IMR-90 (cell line): Measurements from ENCODE around the gene CDKN2D. TPM values are rescaled to one million over a fixed set of nuclear protein-coding genes. Genes with fewer than 3 reads are reported as not detected.

Experiments used
- ATAC-seq: fragments of 200-7000 bp; cut with Tn5 transposase; 2 replicates; pipeline ENCODE4 v1.9.1; 2020; ENCODE audit warnings: low read depth, mild to moderate bottlenecking, moderate library complexity
- BruUV-seq: library from RNA; stranded (reverse); fragments of 400-500 nt; replicated peaks from 2 replicates; lab custom pipeline; 2021; lab: Mats Ljungman, UMichigan
- CTCF ChIA-PET: fragments of 300-600 bp; formaldehyde crosslinking; extraction: SDS; loops from one replicate; lab custom pipeline; 2021; ENCODE audit warnings: antibody characterized with exemption; lab: Yijun Ruan, JAX
- POLR2A ChIA-PET: fragments of 300-600 bp; sonication (Branson Sonifier 250); formaldehyde crosslinking; loops from one replicate; lab custom pipeline; 2022; ENCODE audit warnings: antibody characterized with exemption; ENCODE audit not compliant: unreplicated experiment; lab: Charles Lee
- DNase-seq: peaks from one replicate; pipeline ENCODE4 v3.0.0; 2013
- H2AFZ ChIP-seq: replicated peaks from 2 replicates; pipeline ENCODE3; 2013; ENCODE audit warnings: low read length, mild to moderate bottlenecking; ENCODE audit not compliant: poor library complexity
- H2AK5ac ChIP-seq: 2 replicates; pipeline ENCODE4 v1.6.1; 2013; ENCODE audit warnings: low read depth, low read length, inconsistent platforms
- H2AK9ac ChIP-seq: replicated peaks from 2 replicates; pipeline ENCODE3; 2013; ENCODE audit warnings: mild to moderate bottlenecking, low read depth, low read length, moderate library complexity; ENCODE audit not compliant: poor library complexity
- H2BK120ac ChIP-seq: 2 replicates; pipeline ENCODE4 v1.6.1; 2013; ENCODE audit warnings: low read depth, low read length, inconsistent platforms
- H2BK15ac ChIP-seq: 3 replicates; pipeline ENCODE4 v1.6.1; 2013; ENCODE audit warnings: low read depth, low read length, inconsistent platforms
- H2BK20ac ChIP-seq: 2 replicates; pipeline ENCODE4 v1.6.1; 2013; ENCODE audit warnings: low read depth, mild to moderate bottlenecking, inconsistent platforms, low read length, moderate library complexity
- H2BK5ac ChIP-seq: 2 replicates; pipeline ENCODE4 v1.6.1; 2013; ENCODE audit warnings: mild to moderate bottlenecking, low read depth, low read length, inconsistent platforms; ENCODE audit not compliant: poor library complexity, severe bottlenecking
- H3K14ac ChIP-seq: replicated peaks from 2 replicates; pipeline ENCODE4 v1.6.1; 2013; ENCODE audit warnings: low read depth, low read length, inconsistent platforms
- H3K18ac ChIP-seq: 2 replicates; pipeline ENCODE4 v1.6.1; 2013; ENCODE audit warnings: low read depth, low read length, control low read depth
- H3K23ac ChIP-seq: 2 replicates; pipeline ENCODE4 v1.6.1; 2013; ENCODE audit warnings: low read depth, low read length, inconsistent platforms
- H3K27ac ChIP-seq: 2 replicates; pipeline ENCODE4 v1.5.1; 2013; ENCODE audit warnings: mild to moderate bottlenecking, control low read depth, low read length; ENCODE audit not compliant: insufficient read depth
- H3K27me3 ChIP-seq: 2 replicates; pipeline ENCODE4 v1.6.1; 2013; ENCODE audit warnings: low read length; ENCODE audit not compliant: control insufficient read depth, insufficient read depth
- H3K36me3 ChIP-seq: 2 replicates; pipeline ENCODE4 v1.6.1; 2013; ENCODE audit warnings: low read length, mixed read lengths; ENCODE audit not compliant: control insufficient read depth, insufficient read depth
- H3K4ac ChIP-seq: 2 replicates; pipeline ENCODE4 v1.6.1; 2013; ENCODE audit warnings: low read depth, low read length, inconsistent platforms
- H3K4me1 ChIP-seq: 2 replicates; pipeline ENCODE4 v1.6.1; 2013; ENCODE audit warnings: low read length, mixed read lengths; ENCODE audit not compliant: control insufficient read depth, insufficient read depth
- H3K4me2 ChIP-seq: 2 replicates; pipeline ENCODE4 v1.6.1; 2013; ENCODE audit warnings: low read depth, mild to moderate bottlenecking, control low read depth, low read length, moderate library complexity
- H3K4me3 ChIP-seq: 2 replicates; pipeline ENCODE4 v1.5.1; 2013; ENCODE audit warnings: low read depth, mild to moderate bottlenecking, control low read depth, low read length, moderate library complexity; ENCODE audit not compliant: insufficient read depth
- H3K56ac ChIP-seq: 2 replicates; pipeline ENCODE4 v1.6.1; 2013; ENCODE audit warnings: low read length, inconsistent platforms; ENCODE audit not compliant: insufficient read depth; ENCODE audit errors: extremely low read depth
- H3K79me1 ChIP-seq, 2 experiments: 2 replicates each; pipeline ENCODE4 v1.6.1; 2013; ENCODE audit warnings: low read length in 2 of 2, inconsistent platforms in 1 of 2, low read depth in 1 of 2
- H3K9ac ChIP-seq: 2 replicates; pipeline ENCODE4 v1.6.1; 2013; ENCODE audit warnings: low read depth, low read length, control low read depth
- H3K9me1 ChIP-seq: 2 replicates; pipeline ENCODE4 v1.6.1; 2013; ENCODE audit warnings: low read length, inconsistent platforms; ENCODE audit not compliant: insufficient read depth
- H3K9me3 ChIP-seq: 2 replicates; pipeline ENCODE4 v1.6.1; 2013; ENCODE audit warnings: low read length; ENCODE audit not compliant: control insufficient read depth, insufficient read depth
- H4K20me1 ChIP-seq: 2 replicates; pipeline ENCODE4 v1.6.1; 2013; ENCODE audit warnings: low read length, inconsistent platforms; ENCODE audit not compliant: insufficient read depth
- H4K5ac ChIP-seq: 2 replicates; pipeline ENCODE4 v1.6.1; 2013; ENCODE audit warnings: mild to moderate bottlenecking, low read depth, low read length, control low read depth
- H4K8ac ChIP-seq, 2 experiments: 2 replicates each; pipeline ENCODE4 v1.6.1; 2013; ENCODE audit warnings: low read depth in 2 of 2, low read length in 2 of 2, control low read depth in 1 of 2, inconsistent platforms in 1 of 2
- H4K91ac ChIP-seq: 2 replicates; pipeline ENCODE4 v1.6.1; 2013; ENCODE audit warnings: low read depth, low read length, inconsistent platforms; ENCODE audit not compliant: insufficient read depth
- FOS ChIP-seq: fragments of 150-350 bp; IDR thresholded peaks from 2 replicates; pipeline ENCODE4 v1.6.1; 2016; ENCODE audit warnings: low read depth, low read length
- MAZ ChIP-seq: IDR thresholded peaks from 2 replicates; pipeline ENCODE4 v1.6.1; 2012; ENCODE audit warnings: low read depth, mild to moderate bottlenecking, low read length, improper control_type of control experiment, moderate library complexity, borderline replicate concordance
- POLR2A ChIP-seq: IDR thresholded peaks from 2 replicates; pipeline ENCODE4 v1.6.1; 2012; ENCODE audit warnings: mild to moderate bottlenecking, low read depth, low read length
- WGBS, 2 experiments: methylation state at CpG; one replicate each; pipeline versions ENCODE4 v1.1.5 to v1.1.7; 2013; ENCODE audit warnings: missing lambda C conversion rate in 2 of 2; ENCODE audit not compliant: insufficient read length in 1 of 2; ENCODE audit errors: extremely low coverage in 2 of 2; 5-methylcytosine and 5-hydroxymethylcytosine counted together
- dilution Hi-C: fragments of 300-500 bp; cut with HindIII; formaldehyde crosslinking; loops from one replicate; pipeline ENCODE4 v1.14.3; 2018; ENCODE audit warnings: low sequenced_read_pairs; ENCODE audit not compliant: unreplicated experiment
- in situ Hi-C: fragments of 300-500 bp; cut with MboI; formaldehyde crosslinking; loops from 3 replicates; pipeline ENCODE4 v1.14.3; 2019; ENCODE audit warnings: low sequenced_read_pairs, inconsistent platforms, mixed read lengths
- intact Hi-C: fragments of 100-400 bp; cut with micrococcal nuclease; formaldehyde crosslinking; loops from 2 replicates; pipeline ENCODE4 v1.10.0; 2022
- polyA plus RNA-seq, 3 experiments: library from polyadenylated mRNA; depleted of rRNA; stranded (reverse); fragments of >200 nt; gene quantifications; 2 replicates each; pipeline ENCODE4 v1.2.3, GENCODE V29; 2012; ENCODE audit warnings: low replicate concordance in 1 of 3
- total RNA-seq: library from RNA; depleted of rRNA; stranded (reverse); fragments of >200 nt; gene quantifications from 2 replicates; pipeline ENCODE4 v1.2.3, GENCODE V29; 2012
- TF ChIP-seq, protein P1 (sequence below): conservative IDR thresholded peaks from 2 replicates; pipeline ENCODE4 v1.5.1; 2012; ENCODE audit warnings: mild to moderate bottlenecking, low read depth, low read length, improper control_type of control experiment
- TF ChIP-seq, protein P2 (sequence below): fragments of 150-350 bp; IDR thresholded peaks from 2 replicates; pipeline ENCODE4 v1.6.1; 2016; ENCODE audit warnings: low read depth, mild to moderate bottlenecking, low read length, moderate library complexity, borderline replicate concordance

Gene CDKN2D
- total and polyA plus RNA-seq, 2 of the 4 experiments (the other 2 are of a cell fraction), result 3.6 to 8.5 TPM

DNA sequence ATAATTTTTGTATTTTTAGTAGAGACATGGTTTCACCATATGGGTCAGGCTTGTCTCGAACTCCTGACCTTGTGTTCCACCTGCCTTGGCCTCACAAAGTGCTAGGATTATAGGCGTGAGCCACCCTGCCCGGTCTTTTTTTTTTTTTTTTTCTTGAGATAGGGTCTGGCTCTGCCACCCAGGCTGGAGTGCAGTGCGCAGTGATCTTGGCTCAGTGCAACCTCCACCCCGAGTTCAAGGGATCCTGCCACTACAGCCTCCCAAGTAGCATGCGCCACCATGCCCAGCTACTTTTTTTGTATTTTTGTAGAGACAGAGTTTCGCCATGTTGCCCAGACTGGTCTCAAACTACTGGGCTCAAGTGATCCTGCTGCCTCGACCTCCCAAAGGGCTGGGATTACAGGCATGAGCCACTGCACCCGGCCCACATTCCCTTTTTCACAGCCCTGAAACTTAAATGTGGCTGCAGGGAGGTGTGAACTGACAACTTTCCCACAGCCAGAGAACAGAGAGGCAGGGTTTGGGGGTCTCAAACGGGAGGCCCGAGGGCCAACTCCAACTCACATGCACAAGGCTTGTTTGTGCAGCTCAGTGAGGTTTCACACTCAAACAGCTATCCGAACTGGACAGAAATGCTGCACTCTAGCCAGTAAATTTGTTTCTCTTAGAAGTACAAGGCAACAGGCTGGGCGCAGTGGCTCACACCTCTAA, 47.2 kb downstream of the CDKN2D start:
- Histone ChIP-seq H2BK120ac (no peak overlapping the region), H4K8ac (no peak overlapping the region), H2AK9ac (no peak overlapping the region), H3K36me3 (no peaks in the 10 kb centered on the region), H4K5ac (no peak overlapping the region), H3K4me3 (no peak overlapping the region), H2BK5ac (no peak overlapping the region), H2AFZ (peak overlapping the region; percentile 5), H3K14ac (no peak overlapping the region), H2BK20ac (no peak overlapping the region), H3K79me1 (no peaks in the 10 kb centered on the region), H3K9ac (no peak overlapping the region), H3K56ac (no peak overlapping the region), H3K27ac (no peak overlapping the region), H3K4ac (no peak overlapping the region), H3K18ac (no peak overlapping the region), H3K4me1 (peaks cover 4% of the 10 kb centered on the region; the same call in 1 of the 2 replicates), H2AK5ac (no peak overlapping the region), H3K23ac (no peak overlapping the region), H2BK15ac (no peak overlapping the region), H4K20me1 (no peaks in the 10 kb centered on the region), H3K4me2 (no peak overlapping the region), H3K27me3 (peaks cover 35% of the 10 kb centered on the region), H3K9me1 (no peaks in the 10 kb centered on the region), H4K91ac (no peak overlapping the region), H3K9me3 (no peaks in the 10 kb centered on the region)
- no TSS peak for BruUV-seq
- in situ Hi-C loops, result no loop called here
- dilution Hi-C loops, result no loop called here
- CTCF ChIA-PET, result no interaction called here
- DNase-seq, result no peak
- POLR2A ChIA-PET, result no interaction called here
- 66% methylated on average over 8 of the region's 13 CpGs; no CpG with 5 or more reads in 1 of the 2 experiments for WGBS, 2 experiments
- intact Hi-C loops, result no loop called here
- TF ChIP-seq FOS (no peak), MAZ (no peak), POLR2A (no peak)
- TF ChIP-seq, protein P1, sequence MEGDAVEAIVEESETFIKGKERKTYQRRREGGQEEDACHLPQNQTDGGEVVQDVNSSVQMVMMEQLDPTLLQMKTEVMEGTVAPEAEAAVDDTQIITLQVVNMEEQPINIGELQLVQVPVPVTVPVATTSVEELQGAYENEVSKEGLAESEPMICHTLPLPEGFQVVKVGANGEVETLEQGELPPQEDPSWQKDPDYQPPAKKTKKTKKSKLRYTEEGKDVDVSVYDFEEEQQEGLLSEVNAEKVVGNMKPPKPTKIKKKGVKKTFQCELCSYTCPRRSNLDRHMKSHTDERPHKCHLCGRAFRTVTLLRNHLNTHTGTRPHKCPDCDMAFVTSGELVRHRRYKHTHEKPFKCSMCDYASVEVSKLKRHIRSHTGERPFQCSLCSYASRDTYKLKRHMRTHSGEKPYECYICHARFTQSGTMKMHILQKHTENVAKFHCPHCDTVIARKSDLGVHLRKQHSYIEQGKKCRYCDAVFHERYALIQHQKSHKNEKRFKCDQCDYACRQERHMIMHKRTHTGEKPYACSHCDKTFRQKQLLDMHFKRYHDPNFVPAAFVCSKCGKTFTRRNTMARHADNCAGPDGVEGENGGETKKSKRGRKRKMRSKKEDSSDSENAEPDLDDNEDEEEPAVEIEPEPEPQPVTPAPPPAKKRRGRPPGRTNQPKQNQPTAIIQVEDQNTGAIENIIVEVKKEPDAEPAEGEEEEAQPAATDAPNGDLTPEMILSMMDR, result no peak
- TF ChIP-seq, protein P2, sequence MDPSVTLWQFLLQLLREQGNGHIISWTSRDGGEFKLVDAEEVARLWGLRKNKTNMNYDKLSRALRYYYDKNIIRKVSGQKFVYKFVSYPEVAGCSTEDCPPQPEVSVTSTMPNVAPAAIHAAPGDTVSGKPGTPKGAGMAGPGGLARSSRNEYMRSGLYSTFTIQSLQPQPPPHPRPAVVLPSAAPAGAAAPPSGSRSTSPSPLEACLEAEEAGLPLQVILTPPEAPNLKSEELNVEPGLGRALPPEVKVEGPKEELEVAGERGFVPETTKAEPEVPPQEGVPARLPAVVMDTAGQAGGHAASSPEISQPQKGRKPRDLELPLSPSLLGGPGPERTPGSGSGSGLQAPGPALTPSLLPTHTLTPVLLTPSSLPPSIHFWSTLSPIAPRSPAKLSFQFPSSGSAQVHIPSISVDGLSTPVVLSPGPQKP, result no peak
- no peak for ATAC-seq
